Fibroblast of skin of back (primary cell): ENCODE data around the gene XPO5.
A peak's percentile ranks its signal among the peaks of the same experiment; 100 is the strongest.
"Not testable (repeated sequence)": the region's sequence is repeated elsewhere in the genome, so short reads cannot be mapped to it uniquely, and the experiment has no call there.

Source experiments
- DNase-seq: peaks from one replicate; pipeline ENCODE4 v3.0.0-alpha.2; 2013

The XPO5 gene

DNA sequence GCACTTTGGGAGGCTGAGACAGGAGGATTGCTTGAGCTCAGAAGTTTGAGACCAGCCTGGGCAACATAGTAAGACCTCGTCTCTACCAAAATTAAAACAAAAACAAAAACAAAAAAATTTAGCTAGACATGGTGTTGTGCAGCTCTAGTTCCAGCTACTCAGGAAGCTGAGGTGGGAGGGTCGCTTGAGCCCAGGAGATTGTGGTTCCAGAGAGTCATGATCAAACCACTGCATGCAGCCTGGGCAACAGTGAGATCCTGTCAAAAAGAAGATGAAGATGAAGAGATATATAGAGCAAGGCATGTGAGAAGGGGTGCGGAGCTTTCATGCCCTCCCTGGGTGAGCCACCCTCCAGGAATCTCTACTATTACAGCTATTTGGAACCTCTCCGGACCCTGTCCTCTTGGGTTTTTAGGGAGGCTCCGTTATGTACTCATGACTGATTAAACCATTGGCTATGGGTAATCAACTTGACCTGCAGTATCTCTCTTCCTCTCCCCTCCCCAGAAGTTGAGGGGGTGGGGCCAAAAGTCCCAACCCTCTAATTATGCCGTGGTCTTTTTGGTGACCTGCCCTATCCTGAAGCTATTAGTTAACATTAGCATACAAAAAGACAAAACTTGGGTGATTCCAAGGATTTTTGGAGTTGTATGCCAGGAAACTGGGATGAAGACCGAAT lies 9.2 kb upstream of the XPO5 start:
- DNase-seq = peak; percentile 55

DNA sequence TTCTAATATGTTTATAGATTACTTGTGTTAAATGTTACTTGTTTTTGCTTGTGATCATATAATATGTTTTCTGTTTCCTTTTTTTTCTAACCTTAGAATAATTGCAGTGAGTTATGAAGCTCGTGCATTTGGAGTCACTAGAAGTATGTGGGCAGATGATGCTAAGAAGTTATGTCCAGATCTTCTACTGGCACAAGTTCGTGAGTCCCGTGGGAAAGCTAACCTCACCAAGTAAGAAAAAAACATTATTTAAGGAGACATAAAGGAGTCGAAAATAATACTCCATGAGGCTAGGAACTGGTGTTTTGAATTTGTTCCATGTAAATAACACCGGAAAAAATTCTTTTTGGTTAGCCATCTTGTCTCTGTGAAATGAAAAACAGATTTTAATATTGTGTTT lies 7.1 kb upstream of the XPO5 start:
- no peak for DNase-seq

DNA sequence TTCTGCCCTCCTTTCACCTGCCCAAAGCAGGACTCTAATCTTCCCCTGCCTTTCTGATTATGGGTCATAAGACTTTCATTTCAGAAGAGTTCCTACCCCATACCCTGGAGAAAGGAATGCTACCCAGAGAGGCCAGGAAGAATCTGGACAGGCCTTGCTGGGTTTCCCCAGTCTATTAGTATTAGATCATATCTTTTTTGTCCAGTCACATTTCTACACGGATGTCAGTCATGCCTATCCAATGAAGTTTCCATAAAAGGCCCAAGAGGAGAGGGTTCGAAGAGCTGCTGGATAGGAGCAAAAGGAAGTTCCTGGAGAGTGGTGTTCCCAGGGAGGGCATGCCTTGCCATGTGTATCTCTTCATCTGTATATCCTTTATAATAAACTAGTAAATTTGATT lies 3.3 kb upstream of the XPO5 start:
- DNase-seq = peak; percentile 54

DNA sequence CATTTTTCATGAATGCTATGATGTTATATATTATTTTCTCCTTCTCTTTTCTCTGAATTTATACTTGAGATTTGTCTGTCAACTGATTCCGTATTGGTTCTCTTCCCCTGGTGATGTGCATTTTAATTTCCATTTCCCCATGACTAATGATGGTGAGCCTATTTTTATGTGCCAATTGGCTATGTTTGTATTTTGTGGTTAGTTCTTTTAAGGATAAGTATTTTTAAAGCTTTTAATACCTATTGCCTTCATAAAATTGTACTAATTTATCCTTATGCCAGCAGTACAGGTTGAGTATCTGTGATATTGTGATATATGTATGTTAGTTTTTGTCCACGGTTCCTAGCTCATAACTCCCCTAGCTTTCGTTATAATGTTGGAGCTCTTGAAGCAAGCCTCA lies 2.9 kb upstream of the XPO5 start:
- DNase-seq = no peak

DNA sequence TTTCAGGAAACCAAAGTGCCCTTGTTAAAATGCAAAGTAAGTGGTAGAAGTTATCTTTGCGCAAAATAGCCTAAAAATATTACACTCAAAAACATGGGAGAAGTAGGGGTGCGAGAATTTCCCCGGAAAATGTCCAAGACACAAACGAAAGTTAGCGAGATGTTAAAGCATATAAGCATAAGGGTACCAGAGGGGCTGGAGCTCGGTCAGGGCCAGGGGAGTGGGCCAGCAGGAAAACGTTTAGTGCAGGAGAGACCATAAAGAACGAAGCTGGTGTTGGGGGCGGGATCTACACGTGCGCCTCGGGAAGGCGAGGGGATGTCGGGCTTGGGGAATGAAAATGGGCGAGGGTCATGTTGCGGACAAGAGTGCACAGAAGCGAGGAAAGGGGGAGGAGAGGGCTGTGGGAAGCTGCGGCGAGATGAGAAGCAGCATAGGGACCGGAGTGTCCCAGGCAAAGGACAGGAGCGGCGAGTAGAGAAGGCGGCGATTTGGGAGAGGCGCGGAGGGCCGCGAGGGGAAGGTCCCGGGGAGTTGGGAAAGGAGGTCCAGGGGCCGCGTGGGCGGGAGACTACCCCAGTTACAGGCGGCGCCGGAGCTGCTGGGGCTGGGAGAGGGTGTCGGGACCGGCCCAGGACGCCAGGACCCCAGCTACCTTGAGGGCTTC lies 600 bp downstream of the XPO5 start:
- DNase-seq = peak; percentile 20

DNA sequence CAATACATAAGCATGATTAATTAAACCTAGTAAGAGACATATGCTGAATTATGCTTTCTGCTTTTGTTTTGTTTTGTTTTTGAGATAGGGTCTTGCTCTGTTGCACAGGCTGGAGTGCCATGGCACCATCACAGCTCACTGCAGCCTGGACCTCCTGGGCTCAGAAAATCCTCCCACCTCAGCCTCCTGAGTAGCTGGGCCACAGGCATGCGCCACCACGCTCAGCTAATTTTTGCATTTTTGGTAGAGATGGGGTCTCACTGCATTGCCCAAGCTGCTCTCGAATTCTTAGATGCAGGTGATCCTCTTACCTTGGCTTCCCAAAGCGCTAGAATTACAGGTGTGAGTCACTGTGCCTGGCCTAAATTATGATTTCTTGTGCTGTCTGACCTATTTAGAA lies 3.8 kb downstream of the XPO5 start:
- no peak for DNase-seq

DNA sequence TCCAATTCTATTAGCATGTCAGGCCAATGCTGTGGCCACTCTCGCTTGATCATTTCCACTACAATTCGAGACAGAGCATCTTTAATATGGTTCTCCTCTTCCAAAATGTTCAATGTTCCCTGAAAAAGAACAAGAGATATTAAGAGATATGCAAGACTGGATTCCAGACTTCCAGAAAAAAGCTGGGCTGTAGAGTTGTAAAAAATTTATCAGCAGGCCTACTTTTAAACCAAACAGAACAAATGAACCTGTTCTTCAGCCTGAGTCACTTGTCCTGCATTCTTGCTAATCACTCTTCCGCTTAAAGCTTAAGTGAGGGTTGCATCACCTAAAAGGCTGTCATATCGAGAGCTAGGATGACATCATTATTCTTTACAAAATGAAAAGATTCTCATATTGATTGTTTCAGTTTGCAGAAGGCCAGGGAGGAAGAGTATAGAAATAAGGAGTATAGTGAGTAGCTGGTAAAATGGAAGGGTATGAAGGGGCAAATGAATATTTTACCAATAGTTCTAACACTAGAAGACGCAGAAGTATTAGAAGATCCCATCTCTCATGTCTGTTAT lies 4.9 kb downstream of the XPO5 start:
- DNase-seq = no peak

DNA sequence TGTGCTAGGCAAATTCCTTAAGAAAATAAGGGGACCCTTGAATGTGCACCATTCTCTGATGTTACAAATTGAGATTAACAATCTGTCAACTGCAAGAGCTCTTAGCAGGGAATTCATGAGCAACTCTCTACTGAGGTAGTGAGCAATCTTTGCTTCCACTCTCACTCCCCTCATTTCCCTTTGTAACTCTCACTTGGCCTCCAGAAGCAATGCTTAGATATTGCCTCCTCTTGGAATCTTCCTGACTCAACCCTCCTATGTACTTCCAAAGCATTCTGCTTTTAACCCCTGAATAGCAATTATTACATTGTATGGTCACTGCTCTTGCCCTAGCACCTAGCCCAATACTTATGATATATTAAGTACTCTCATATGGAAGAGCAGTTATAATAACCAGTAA lies 16.5 kb downstream of the XPO5 start:
- no peak for DNase-seq

DNA sequence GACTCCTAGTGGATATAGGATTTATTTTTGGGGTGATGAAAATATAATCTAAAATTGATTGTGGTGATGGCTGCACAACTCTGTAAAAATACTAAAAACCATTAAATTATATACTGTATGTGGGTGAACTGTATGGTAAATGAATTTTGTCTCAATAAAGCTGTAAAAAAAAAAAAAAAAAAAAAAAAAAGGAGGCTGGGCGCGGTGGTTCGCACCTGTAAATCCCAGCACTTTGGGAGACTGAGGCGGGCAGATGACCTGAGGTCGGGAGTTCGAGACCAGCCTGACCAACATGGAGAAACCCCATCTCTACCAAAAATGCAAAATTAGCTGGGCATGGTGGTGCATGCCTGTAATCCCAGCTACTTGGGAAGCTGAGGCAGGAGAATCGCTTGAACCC lies 18.2 kb downstream of the XPO5 start:
- DNase-seq = not testable (repeated sequence)

DNA sequence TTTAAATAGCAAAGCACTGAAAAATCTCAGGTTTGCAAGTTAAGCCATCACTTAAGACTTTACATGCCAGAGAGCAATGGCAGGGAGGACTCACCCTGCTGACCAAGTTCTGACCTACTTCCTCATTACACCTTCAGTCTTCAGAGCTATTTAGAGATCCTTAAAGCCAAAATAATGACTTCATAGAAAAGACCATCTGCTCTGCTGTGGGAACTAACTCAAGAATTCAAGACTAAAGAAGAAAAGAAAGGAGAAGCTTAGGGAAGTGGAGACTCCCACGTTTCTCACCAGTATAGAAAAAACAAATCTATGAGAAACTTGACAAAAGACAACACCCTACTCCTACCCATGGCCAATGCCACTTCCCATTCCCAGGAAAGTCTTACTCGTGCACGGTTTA lies 28.6 kb downstream of the XPO5 start:
- no peak for DNase-seq

DNA sequence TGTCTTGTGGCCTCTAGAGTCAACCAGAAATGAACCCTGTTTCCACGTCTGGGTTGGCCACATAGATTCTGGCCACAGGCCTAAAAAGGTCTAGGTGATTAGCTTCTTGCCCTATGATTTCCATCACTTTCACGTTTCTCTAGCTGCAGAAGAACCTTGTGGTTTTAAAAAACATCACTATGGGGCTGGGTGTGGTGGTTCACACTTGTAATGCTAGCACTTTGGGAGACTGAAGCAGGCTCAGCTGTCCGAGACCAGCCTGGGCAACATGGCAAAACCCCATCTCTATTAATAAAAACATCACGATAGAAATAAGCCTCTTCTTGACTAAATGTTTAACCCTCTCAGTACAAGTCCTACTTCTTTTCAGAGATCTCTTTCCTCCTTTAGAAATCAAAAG lies 31.4 kb downstream of the XPO5 start:
- DNase-seq = no peak

DNA sequence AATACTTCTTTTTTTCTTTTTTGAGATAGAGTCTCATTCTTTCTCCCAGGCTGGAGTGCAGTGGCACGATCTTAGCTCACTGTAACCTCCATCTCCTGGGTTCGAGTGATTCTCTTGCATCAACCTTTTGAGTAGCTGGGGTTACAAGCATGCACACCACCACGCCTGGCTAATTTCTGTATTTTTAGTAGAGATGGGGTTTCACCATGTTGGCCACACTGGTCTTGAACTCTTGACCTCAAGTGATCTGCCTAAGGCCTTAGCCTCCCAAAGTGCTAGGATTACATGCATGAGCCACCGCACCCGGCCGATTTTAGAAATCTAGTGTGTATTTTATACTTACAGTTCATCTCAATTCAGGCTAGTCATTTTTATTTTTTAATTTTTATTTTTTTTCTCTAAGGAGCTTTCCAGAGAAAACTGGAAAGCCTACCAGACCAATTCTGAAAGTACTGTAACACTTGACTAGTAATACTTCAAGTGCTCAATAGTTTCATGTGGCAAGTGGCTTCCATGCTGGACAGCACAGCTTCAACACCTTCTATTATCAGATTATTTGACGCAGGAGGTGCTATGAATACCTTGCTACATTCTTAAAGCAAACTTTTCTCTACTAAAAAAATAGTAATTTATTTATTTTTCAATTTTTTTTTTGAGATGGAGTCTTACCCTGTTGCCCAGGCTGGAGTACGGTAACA lies 33.9 kb downstream of the XPO5 start:
- DNase-seq = no peak

DNA sequence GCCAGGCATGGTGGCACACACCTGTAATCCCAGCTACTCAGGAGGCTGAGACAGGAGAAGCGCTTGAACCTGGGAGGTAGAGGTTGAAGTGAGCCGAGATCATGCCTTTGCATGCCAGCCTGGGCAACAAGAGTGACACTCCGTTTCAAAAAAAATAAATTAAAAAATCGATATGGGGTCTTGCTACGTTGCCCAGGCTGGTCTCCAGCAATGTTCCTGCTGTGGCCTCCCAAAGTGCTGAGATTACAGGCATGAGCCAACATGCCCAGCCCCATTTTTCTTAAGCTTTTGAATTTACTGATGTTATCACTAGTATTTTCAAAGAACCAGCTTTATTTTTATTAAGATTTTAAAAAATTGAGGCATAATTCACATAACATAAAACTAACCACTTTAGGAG lies 35.3 kb downstream of the XPO5 start:
- no peak for DNase-seq

DNA sequence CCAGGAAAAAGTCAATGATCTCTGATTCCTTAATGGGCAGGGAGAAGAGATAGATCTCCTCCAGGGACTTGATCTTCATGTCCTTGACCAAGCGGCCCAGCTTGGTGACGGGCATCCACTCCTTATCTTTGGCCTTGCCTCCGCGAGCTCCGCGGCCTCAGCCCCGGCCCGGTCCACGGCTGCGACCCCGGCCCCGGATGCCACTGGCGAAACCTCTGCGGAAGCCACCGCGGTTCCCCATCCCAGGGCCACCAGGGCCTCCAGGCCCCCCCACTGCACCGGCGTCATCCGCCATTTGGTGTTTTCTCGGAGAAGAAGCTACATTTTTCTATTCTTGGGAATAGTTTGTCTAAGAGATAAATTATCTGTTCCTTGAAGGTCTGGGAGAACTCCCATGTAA lies 36.4 kb downstream of the XPO5 start:
- DNase-seq = not testable (repeated sequence)

DNA sequence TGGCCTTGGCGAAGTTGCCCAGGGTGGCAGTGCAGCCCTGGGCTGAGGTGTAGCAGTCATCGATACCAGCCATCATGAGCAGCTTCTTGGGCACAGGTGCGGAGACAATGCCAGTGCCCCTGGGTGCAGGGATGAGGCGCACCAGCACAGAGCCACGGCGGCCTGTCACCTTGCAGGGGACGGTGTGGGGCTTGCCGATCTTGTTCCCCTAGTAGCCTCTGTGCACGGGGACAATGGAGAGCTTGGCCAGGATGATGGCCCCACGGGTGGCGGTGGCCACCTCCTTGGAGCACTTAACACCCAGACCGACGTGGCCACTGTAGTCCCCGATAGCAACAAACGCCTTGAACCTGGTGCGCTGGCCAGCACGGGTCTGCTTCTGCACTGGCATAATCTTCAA lies 36.9 kb downstream of the XPO5 start:
- not testable (repeated sequence) for DNase-seq

DNA sequence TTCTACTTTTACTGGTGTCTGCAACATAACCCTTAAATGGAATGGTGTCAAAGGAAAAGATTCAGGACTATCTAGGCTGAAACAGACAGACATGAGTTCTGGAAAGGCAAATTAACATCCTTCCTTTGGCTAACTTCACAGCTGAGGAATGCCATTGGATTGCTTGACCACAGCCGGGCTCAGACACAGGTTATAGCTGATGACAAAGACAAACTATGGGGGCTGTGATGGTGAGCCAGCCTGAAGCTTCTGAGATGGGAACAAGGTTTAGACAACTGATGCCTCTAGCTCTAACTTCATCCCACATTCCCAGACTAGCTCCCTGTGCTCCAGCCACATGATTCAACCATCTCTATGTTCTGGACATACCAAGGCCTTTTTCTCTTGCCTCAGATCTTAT lies 43.6 kb downstream of the XPO5 start:
- DNase-seq = no peak

DNA sequence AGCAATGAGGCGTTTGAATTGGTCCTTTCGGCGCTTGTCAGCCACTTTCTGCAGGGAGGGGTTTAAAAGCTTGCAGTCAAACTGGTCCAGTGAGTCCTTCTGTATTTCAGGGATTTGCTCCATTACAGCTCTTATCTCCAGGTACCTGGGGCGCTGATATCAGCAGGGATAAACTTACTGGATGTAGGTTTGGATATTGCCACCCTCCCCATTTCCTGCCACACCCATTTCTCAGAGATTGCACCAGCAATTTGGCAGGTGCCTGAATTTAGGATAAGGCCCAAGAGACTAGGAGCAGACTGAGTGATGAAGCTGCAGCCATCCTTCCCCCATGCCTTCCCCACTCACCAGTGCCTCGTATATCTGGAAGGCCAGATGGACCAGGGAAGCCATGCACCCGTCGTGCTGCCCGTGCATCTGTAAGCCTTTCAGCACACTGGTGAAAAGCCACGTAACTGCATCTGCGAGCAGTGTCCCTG lies 51.3 kb downstream of the XPO5 start:
- DNase-seq = no peak

DNA sequence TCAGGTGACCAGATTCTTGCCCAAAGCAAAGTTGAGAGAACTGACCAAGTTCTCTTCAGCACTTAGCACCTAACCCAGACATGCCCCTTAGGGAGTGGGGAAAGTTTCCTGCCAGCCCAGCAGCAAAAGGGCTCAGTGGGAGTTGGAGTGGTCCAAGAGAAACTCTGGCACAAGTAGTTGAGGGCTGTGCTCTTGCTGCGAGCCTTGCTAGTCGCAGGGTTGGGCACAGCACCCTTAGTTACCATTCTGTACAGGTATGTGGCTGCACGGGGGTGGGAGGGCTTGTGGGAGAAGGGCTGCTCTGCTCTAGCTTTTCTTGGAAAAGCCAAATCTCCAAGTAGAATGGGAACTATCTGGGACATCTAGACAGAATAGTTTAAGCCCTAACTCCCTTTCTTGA lies 52.6 kb downstream of the XPO5 start:
- DNase-seq = no peak

DNA sequence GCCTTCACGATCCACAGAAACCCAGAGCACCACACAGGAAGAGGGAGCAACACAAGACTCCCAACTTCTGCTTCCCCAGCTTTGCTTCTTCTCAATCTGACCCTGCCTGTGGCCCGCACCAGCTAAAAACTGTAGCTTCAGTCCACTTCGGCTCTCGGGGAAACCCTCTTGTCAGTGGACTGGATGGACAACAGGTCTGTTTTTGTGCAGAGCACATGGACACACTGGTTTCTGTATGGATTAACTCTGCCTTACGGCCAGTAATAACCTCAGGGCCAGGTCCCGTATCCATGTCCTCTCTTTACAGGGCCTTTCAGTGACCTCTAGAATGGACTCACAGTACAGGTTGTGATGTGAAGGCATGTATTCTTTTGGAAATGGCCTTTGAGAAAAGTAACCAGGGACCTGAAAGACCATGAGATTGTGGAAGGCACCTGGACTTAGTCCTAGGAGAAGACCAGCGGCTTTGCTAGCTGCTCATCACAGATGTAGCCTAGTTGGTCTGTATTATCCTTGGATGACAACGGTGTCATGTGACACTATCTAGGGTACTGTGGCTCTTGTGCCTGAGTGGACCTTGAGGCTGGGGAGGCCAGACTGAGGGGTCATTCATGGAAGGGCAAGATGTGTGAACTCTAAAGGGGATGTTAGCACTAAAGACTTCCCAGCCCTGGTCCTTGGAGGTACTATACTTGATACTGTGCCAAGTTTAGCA lies 53.1 kb downstream of the XPO5 start:
- no peak for DNase-seq

DNA sequence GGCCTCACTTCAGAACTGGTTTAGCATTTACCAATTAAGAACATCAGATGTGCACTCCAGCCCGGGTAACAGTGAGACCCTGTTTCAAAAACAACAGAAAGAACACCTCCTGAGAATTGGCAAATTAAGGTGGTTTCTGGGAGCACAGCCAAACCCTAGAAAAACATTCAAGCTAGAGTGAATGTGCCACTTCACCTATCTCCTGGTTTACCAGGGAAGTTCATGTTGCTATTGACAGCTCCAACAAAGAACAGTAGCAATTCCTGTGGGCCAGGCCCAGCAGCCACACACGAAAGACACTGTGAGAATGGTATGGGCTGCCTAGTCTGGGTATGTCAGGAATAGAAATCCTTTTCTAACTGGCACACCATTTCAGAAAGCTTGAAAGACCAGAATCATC lies 54.0 kb downstream of the XPO5 start:
- DNase-seq = no peak

DNA sequence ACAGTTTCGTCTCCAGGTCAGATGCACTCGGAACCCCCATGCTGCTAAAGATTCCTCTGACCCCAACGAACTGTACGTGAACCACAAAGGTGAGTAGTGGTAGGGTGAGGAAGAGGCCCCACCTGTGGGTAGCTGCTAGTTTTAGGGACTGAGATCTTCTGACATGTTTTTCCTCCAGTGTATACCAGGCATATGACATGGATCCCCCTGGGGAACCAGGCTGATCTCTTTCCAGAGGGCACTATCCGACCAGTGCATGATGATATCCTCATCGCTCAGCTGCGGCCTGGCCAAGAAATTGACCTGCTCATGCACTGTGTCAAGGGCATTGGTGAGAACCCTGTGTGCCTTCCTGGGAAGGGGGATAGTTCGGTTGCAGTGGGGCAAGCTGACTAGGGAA lies 55.7 kb downstream of the XPO5 start:
- no peak for DNase-seq

DNA sequence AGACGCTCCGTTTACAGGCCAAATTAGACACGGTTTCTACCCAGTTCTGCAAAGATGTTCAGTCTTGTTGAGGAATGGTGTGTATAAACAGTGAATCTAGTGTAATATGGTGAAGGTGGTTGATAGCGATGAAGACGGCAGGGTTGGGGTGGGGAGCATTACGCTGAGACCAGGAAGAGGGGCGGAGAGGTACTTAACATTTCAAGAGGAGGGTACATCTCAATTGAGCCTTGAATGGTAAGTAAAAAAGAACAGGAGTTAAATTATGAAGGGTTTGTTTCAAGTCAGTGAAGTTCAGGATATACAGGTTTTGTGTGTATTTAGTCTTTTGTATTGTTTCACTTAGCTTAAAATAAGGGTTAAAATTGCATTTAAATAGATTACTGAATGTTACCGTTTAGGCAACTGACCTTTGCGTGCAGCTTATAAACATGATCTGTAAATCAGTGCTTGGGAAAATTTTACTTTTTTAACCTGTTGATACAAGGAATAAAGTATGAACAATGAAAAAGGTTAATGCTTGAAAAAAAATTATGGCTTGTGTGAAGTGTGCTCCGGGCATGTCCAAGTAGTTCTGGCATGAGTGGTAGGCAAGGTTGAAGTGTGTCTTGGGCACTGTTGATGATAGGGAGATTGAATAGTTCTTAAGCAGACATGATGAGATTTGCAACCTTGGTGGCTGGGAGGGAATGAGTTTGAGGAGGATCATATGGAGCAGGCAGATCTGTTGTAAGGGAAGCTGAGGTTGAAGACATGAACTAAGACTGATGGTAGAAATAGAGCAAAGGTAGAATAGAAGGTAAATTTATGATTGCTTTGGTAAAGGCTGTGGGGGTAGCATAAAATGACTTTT lies 58.1 kb downstream of the XPO5 start:
- DNase-seq = no peak
